Epidermal melanocyte (primary cell): ENCODE data around the gene B4GALT2.

Source experiments
- DNase-seq: peaks from one replicate; pipeline ENCODE4 v3.0.0; 2011; ENCODE audit warnings: low spot score; ENCODE audit not compliant: insufficient read length

B4GALT2 gene

DNA sequence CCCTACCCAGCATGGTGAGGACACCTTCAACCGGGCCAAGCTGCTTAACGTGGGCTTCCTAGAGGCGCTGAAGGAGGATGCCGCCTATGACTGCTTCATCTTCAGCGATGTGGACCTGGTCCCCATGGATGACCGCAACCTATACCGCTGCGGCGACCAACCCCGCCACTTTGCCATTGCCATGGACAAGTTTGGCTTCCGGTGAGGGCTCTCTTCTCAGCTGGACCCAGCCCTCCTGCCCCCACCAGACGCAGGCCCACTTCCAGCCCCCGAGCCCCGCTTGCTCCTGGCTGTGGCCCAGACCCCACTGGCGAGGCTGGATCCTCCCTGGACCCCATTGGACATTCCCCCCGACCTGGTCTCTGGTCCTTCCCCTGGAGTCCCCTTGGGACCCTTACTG is 5.8 kb downstream of the B4GALT2 start:
- DNase-seq = no peak

DNA sequence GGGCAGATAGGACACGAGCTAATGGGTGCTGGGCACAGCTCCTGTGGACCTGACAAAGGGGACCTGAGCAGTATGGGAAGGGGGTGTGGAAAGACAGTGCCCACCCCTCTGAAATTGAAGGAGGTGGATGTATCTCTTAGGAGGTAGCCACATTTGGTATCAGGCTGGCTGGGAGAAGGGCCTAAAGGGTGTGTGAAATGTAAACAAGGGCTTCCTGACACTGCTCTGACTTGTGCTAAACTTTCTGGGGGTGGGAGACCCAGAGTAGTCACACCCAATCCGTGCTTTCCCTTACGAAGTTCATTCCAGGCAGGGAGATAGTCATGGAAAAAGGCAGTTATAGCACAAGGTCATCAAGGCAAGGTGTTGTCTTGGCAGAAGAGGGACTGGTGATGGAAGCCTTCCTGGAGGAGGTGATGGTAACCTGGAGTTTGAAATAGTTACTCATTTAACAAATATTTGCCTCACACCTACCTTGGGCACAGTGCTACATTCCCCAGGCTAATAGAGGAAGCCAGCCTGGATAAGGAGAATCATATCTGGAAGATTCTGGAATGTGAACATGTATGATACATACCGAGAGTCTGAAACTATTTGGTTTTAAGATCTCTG is 7.1 kb downstream of the B4GALT2 start:
- DNase-seq = no peak

DNA sequence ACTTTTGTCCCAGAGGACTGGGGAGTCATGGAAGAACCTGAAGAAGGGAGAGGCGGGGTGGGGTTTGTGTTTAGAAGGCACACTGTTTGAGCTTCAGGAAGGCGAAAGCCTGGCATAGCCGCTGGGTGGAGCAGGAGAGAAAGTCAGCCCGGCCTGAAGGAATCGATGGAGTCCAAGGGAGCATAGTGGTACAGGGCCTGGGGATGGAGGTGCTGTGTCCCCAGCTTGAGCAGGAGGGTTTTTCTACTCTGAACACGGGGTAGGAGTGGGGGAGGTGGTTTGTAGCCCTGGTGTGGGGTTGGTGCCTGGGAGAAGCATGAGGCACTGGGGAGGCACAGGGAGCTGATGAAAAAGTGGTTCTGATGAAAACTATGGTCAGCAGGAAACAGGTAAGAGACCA is 7.7 kb downstream of the B4GALT2 start:
- no peak for DNase-seq

DNA sequence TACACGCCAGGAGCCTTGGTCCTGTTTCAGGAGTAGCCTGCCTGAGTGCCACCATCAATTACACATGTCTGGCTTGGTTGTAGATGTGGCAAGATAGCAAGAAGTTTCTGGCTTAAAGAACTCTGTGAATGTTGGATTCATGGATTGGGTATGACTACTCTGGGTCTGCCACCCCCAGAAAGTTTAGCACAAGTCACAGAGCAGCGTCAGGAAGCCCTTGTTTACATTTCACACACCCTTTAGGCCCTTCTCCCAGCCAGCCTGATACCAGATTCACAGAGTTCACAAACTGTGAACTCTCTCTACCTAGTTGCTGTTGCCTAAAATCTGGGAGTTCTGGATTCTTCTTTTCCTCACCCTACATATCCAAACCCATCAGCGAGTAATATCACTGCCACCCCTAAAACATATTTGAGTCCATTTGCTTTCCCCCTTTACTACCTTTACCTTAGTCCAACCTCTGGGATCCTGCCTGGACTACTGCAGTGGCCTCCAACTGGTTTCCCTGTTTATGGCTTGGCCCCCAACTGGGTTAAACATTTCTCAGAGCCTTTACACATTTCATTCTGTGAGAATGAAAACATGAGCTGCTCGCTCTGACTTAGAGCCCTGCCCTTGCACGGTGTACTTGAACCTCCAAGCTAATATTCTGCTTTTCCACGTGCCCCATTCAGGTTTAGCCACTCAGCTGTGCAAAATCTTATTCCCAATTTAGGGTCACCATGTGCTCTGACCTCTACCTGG is 8.3 kb downstream of the B4GALT2 start:
- no peak for DNase-seq

DNA sequence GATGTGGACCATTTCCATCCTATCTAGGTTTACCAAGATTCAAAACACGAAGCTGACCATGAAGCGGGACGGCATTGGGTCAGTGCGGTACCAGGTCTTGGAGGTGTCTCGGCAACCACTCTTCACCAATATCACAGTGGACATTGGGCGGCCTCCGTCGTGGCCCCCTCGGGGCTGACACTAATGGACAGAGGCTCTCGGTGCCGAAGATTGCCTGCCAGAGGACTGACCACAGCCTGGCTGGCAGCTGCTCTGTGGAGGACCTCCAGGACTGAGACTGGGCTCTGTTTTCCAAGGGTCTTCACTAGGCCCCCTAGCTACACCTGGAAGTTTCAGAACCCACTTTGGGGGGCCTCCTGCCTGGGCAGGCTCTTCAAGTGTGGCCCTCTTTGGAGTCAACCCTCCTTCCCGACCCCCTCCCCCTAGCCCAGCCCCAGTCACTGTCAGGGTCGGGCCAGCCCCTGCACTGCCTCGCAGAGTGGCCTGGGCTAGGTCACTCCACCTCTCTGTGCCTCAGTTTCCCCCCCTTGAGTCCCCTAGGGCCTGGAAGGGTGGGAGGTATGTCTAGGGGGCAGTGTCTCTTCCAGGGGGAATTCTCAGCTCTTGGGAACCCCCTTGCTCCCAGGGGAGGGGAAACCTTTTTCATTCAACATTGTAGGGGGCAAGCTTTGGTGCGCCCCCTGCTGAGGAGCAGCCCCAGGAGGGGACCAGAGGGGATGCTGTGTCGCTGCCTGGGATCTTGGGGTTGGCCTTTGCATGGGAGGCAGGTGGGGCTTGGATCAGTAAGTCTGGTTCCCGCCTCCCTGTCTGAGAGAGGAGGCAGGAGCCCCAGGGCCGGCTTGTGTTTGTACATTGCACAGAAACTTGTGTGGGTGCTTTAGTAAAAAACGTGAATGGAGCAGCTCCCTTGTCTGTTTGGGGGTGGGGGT is 11.5 kb downstream of the B4GALT2 start:
- DNase-seq = no peak

DNA sequence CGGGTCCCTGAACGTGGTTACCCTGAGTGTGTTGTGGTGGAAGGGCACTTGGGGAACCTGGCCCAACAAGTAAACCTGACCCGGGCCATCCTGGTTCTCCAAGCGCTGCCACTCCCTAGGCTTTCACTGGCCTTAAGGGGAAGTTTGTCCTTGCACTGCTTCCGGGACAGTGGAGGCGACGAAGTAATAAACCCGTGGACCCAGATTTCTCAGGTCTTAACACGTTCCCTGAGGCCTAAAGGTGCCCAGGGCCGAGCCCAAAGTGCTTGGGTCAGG is 12.1 kb downstream of the B4GALT2 start:
- no peak for DNase-seq

DNA sequence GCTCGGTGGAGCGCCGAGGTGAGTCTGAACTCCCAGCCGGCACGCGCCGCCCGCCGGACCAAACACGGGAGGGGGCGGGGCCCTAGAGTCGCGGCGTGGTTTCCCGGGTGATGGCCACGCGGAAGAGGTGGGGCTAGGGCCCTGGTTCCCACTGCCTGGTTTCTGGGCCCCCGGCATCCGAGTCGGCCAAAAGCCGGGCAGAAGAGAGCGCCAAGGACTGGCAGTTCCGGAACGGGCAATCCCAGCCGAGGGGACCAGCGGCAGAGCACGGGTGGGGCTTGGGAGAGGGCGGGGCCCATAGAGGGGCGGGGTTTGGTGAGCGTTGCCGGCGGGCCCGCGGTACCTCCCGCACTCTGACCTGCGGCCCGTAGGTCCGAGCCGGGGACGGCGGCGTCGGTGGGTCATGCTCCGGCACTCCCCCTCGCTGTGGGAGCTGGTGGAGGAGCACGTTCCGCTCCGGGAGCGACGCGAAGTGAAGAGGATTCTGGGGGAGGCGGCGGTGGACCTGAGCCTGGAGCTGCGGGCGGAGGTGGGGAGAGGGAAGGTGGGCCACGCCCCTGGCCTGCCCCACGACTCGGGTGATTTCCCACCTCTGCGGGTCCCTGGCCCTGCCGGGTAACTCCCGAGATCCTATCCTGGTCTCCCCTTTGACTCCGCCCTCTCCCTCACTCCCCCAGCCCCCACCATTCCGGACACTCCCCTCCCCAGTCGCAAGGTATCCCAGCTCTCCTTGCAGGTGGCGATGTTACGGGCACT is 12.6 kb downstream of the B4GALT2 start, which contains the start of gene CCDC24:
Gene CCDC24, plus strand, starts transcription at position 124 of the 756 bp plus-strand sequence. Its CDS starts 280 bp downstream, at position 404.
- peak; percentile 92 for DNase-seq

DNA sequence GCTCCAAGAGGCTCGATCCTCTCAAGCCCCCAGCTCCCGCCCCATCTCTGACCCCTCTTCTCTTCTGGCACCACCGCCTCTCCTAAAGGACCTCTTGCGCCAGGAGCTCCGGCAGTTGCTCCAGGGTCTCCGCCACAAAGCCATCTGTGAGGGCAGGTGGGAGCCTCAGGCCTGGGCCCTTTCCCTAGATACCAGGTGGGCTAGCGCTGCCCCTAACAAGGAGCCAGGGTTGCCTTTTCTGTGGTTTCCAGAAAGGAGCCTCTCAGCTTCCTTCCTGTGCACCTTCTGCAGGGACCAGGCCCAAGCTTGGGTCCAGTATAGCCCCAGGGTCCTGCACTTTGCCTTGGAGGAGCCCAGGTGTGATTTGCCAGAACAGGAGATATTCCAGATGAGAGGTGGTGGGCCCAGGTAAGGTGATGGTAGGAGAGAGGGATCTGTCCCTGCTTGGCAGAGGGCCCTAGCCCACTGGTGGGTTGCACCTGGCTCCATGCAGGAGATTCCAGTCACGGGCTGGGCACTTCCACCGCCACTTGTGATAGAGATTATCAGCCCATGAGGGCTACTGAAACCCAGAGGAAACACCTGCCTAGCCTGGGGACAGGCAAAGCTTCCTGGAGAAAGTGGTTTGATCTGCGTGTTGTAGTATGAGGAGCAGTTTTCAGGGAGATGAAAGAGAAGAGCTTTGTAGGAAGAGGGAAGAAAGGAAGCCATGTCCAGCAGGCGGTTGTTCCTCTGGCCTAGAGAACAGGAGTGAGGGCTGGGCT is 13.4 kb downstream of the B4GALT2 start:
- no peak for DNase-seq

DNA sequence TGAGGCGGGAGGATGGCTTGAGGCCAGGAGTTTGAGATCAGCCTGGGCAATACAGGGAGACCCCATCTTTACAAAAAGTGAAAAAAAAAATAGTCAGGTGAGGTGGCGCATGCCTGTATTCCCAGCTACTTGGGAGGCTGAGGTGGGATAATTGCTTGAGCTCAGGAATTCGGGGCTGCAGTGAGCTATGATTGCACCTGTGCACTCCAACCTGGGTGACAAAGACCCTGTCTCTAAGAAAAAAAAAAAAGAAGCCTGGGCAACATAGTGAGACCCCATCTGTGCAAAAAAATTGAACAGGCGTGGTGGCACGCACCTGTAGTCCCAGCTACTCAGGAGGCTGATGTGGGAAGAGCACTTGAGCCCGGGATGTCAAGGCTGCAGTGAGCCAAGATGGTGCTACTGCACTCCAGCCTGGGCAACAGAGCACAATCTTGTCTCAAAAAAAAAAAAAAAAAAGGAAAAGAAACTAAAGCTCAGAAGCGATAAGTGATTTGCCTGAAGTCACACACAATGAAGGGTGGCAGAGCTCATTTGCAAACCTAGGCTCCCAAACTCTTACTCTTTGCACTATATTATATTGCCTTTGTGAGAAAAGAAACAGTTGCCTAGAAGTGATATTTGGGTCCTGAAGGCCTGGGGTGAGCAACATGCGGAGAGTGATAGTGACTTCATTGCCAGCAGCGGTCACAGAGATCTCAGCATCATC is 14.3 kb downstream of the B4GALT2 start:
- DNase-seq = no peak

DNA sequence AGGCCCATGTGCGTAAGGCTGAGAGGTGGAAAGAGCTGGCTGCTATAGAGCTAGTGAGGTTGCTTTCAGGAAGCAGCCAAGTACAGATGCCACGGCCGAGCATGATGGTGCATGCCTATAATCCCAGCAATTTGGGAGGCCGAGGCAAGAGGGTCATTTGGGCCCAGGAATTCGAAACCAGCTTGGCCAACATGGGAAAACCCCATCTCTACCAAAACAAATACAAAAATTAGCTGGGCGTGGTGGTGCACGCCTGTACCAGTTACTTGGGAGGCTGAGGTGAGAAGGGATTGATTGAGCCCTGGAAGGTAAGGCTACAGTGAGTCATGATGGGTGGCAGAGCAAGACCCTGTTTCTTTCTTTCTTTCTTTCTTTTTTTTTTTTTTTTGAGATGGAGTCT is 15.1 kb downstream of the B4GALT2 start:
- no peak for DNase-seq

DNA sequence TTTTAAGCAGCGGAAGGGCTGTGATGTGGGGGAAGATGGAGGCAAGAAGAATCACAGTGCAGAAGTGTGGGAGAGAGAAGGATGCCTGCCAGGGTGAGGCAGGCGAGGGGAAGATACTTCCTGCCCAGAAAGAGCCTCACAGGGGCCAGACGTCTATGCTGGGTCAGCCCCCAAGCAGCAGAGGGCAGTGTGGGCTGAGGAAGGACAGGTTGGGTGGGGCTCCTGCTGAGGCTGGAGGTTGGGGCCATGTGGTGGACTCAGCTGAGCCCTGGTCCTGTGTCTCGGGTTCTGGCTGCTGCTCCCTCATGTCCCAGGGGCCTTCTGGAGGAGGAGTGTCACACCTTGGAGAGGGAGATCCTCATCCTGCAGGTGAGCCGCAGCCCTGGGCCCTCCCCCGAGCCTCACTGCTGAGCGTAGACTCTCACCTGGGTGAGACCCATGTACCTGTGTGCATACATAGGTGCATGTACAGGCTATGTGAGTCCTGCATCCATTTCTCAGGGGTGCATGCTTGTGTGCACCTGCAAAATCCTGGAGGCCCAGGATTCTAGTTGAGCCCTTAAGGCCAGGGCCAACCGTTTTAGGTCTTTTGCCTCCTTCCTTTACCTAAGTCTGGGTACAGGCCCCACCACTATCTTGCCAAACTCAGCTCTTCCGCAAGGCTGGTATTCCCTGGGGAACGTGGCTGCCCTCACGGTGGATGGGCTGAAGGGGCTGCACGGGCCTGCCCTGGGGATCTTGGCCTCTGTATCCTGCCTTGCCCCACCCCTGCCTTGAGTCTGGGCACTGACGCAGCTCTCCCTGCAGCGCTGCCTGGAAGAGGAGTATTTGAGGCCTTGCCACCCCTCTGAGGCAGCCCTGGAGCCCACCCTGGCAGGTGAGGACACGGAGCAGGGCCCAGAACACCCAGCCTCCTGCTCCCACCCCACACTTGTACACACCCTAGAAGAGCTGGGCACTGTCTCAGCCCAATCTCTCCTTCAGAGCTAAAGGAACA is 16.1 kb downstream of the B4GALT2 start:
- DNase-seq = no peak

DNA sequence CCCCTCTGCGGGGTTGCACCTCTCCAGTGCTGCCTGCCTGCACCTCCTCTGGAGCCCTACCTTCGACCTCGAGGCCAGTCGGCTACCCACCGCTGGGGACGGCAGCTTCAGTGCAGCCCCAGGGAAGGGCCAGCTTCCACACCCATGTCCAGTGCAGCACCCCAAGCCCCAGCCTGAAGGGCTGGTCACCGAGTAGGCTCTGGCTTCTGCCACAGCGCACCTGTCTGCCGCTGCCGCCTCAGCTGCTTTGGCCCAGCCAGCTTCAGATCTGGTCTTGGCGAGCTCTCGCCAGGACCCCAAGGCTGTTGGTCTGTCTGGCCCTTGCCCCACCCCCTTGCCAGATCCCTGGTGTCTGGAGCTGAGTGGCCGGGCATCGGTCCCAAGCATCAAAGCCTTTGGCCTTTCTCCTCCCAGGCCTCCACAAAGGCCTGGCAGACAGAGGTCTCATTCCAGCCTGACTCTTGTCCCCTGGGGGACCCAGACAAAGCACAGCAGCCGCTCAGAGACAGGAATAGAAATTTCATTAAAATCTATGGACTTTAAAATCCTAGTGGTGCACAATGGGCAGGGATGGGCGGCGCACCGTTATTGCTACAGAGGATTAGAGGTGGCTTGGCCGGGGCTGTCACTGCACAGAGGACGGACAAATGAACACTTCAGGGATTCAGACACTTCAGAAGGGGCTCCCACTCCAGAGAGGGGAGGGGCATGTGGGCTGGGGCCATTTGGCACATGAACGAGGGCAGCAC is 17.1 kb downstream of the B4GALT2 start:
- DNase-seq = no peak

DNA sequence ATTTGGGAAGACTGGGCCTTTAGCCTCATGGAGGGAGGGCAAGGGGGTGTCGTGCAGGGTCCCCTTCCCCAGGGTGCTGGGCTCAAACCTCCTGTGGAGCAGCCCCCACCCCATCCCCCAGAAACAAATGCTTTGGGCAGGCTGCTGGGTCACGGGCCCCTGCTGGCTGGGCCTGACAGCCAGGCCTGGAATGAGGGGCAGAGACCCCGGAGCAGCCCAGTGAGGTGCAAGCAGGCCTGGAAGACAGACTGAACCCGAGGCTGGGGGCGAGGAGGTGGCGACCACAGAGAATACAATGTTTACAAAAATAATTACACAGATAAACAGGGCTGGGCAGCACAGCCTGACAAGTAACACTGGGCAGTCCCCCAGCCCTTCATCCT is 17.7 kb downstream of the B4GALT2 start:
- DNase-seq = no peak

DNA sequence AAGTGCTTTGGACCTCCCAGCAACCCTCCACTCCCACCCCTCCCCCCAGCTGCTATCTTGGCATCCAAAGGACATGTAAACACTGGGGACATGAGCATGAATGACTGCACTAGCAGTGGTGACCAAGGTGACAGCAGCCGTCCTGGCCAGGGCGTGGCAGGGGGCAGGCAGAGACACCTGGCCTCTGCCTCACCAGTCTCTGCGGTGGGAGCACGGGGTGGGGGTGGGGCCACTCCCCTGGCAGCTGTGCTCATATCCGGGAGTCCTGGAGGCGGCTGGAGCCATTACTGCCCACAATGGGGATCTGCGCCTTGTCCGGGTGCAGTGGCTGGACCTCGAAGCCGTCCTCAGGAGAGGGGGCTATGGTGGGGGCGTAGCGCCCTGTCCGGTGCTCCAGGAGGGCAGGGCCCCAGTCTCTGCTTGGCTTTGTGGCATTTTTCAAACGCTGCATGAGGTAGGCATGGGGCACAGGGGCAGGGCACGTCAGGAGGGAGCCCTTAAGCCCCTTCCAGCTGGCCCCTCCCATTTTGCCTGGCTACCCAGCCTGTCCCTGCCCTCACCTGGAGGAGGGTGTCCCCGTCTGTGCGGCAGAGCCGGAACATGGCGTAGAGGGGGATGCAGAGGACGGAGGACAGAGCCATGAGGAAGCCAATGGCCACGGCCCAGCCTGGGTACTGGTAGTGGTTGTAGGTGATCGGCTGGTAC is 18.4 kb downstream of the B4GALT2 start:
- DNase-seq = no peak

DNA sequence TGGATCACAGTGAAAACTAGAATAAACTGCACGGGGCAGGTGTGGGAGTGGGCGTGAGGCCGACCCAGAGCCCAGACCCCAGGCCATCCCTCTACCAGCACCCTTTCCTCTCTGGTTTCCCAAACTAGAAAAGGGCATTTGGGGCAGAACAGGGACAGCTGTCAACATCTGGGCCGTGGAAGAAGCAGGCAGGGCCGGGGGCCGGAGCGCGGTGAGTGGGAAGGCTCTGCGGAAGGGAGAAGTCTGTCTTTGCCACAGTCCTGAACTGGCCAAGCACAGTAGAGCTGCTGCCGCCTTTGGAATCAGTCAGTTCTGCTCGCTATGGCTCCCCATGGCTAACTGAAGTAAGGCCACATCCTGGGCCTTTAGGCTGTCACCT is 19.0 kb downstream of the B4GALT2 start:
- no peak for DNase-seq

DNA sequence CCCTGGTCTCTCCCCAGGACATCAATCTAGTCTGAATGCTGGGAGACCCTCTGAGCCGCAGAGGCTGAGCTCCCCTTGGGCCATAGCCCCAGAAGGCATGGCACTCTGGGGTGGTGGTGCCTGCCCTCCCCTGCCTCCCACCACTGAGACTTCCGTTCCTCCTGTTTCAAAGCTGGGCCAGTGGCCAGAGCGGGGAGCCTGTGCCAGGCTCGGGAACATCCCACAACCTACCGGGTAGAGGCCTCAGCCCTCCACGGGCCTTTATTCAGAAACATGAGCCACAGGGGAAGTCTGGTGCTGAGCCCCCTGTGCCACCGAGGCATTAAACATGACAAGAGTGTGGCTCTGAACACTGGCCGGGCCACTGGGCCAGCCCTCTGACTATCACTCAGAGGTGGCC is 20.4 kb downstream of the B4GALT2 start:
- no peak for DNase-seq

DNA sequence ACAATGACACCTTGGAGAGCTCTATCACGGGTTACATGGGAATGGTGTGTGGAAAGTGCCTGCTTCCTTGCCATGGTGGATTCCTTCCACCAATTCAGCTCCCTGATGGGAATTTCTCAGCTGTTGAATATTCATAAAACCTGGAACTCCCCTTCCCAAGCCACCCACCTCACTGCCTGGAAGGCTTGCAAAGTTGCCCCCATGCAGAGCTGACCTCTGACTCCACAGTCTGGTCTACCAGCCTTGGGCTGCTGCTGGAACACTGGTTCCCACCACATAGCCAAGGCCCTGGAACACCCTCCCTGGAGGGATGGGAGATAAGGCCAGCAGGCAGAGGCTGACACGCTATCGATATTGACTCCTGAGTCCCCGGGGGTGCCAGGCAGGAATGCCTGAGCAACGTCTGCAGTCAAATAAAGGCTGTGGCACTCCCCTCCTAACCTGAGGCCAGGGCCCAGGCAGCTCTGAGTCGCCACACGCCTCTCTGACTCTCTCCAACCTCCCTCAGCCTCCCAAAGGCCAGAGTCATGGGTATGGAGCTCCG is 21.2 kb downstream of the B4GALT2 start:
- no peak for DNase-seq
